K562 (cell line): ENCODE measurements around the gene UBE2M. TPM values are rescaled to one million over a fixed set of nuclear protein-coding genes. Genes with fewer than 3 reads are reported as not detected.

Experiments
- ATF7 ChIP-seq: fragments of 450-650 bp; IDR thresholded peaks from 2 replicates; pipeline ENCODE4 v1.7.1; 2014; ENCODE audit warnings: mild to moderate bottlenecking, moderate library complexity
- CAMTA2 ChIP-seq: fragments of 250-450 bp; sonication (Bioruptor Pico); conservative IDR thresholded peaks from 2 replicates; pipeline ENCODE4 v1.5.1; 2022
- GABPB1 ChIP-seq: sonication (generic); formaldehyde crosslinking; IDR thresholded peaks from 2 replicates; pipeline ENCODE4 v1.8.0; 2022; ENCODE audit warnings: mild to moderate bottlenecking, missing genetic modification reagents
- HNRNPK ChIP-seq: fragments of 200-400 bp; formaldehyde crosslinking; IDR thresholded peaks from one replicate; pipeline ENCODE4 v1.6.1; 2018; ENCODE audit warnings: mild to moderate bottlenecking, low read depth, low read length; ENCODE audit not compliant: poor library complexity, severe bottlenecking
- MEF2A ChIP-seq: IDR thresholded peaks from 2 replicates; pipeline ENCODE4 v1.6.1; 2011; ENCODE audit warnings: low read depth, mild to moderate bottlenecking, low read length, moderate library complexity; ENCODE audit not compliant: control insufficient read depth
- POLR2A ChIP-seq: fragments of 450-650 bp; conservative IDR thresholded peaks from 2 replicates; pipeline ENCODE4 v1.6.1; 2016
- PYGO2 ChIP-seq: fragments of 450-650 bp; IDR thresholded peaks from 2 replicates; pipeline ENCODE4 v1.6.1; 2016; ENCODE audit warnings: mild to moderate bottlenecking, missing genetic modification characterization, moderate library complexity, missing compliant biosample characterization
- SRSF9 ChIP-seq: fragments of 200-400 bp; formaldehyde crosslinking; IDR thresholded peaks from 2 replicates; pipeline ENCODE4 v1.6.1; 2017; ENCODE audit warnings: low read depth, low read length, borderline replicate concordance
- TAF9B ChIP-seq: fragments of 450-650 bp; IDR thresholded peaks from 2 replicates; pipeline ENCODE4 v1.6.1; 2018; ENCODE audit warnings: mild to moderate bottlenecking; ENCODE audit not compliant: partially characterized antibody
- TARDBP ChIP-seq: fragments of 450-650 bp; IDR thresholded peaks from 2 replicates; pipeline ENCODE4 v1.6.1; 2016
- THRAP3 ChIP-seq: fragments of 450-650 bp; IDR thresholded peaks from 2 replicates; pipeline ENCODE4 v1.6.1; 2016; ENCODE audit warnings: mild to moderate bottlenecking, inconsistent platforms, borderline replicate concordance
- YY1 ChIP-seq, 3 experiments: IDR thresholded peaks; 2 replicates each; pipeline ENCODE4 v1.6.1; 2011; ENCODE audit warnings: low read length in 2 of 3, mild to moderate bottlenecking in 2 of 3, moderate library complexity in 2 of 3, borderline replicate concordance in 1 of 3, control low read depth in 1 of 3, low read depth in 1 of 3; ENCODE audit not compliant: insufficient read depth in 3 of 3, insufficient replicate concordance in 2 of 3, control insufficient read depth in 1 of 3, insufficient read length in 1 of 3; ENCODE audit errors: extremely low read depth in 1 of 3
- ZEB2 ChIP-seq: fragments of 450-650 bp; IDR thresholded peaks from 2 replicates; pipeline ENCODE4 v1.6.1; 2016
- ZFP1 ChIP-seq: fragments of 450-650 bp; formaldehyde crosslinking; IDR thresholded peaks from 2 replicates; pipeline ENCODE4 v1.4.0; 2020; ENCODE audit warnings: mild to moderate bottlenecking, mixed read lengths
- ZNF12 ChIP-seq: sonication (generic); formaldehyde crosslinking; IDR thresholded peaks from 2 replicates; pipeline ENCODE4 v1.4.0; 2020; ENCODE audit warnings: mild to moderate bottlenecking, missing genetic modification reagents
- ZNF212 ChIP-seq: fragments of 450-650 bp; formaldehyde crosslinking; IDR thresholded peaks from 2 replicates; pipeline ENCODE4 v1.4.0; 2020; ENCODE audit warnings: mild to moderate bottlenecking
- ZNF384 ChIP-seq: IDR thresholded peaks from 2 replicates; pipeline ENCODE4 v1.6.1; 2012; ENCODE audit warnings: low read depth, low read length, improper control_type of control experiment
- ZNF584 ChIP-seq: fragments of 200-800 bp; sonication (Bioruptor generic); IDR thresholded peaks from 2 replicates; pipeline ENCODE4 v1.6.1; 2016; ENCODE audit warnings: low read depth, mild to moderate bottlenecking, missing genetic modification characterization, missing compliant biosample characterization
- ZNF695 ChIP-seq: fragments of 450-650 bp; formaldehyde crosslinking; IDR thresholded peaks from 2 replicates; pipeline ENCODE4 v1.4.0; 2020; ENCODE audit warnings: mild to moderate bottlenecking, moderate library complexity
- ZNF764 ChIP-seq: fragments of 250-450 bp; sonication (Bioruptor Pico); IDR thresholded peaks from 2 replicates; pipeline ENCODE4 v1.4.0; 2020; ENCODE audit warnings: low read depth, mild to moderate bottlenecking, moderate library complexity
- ZSCAN32 ChIP-seq: fragments of 450-650 bp; formaldehyde crosslinking; IDR thresholded peaks from 2 replicates; pipeline ENCODE4 v1.4.0; 2020; ENCODE audit warnings: mild to moderate bottlenecking, moderate library complexity
- polyA plus RNA-seq, 8 experiments: library from polyadenylated mRNA; depleted of rRNA in 4 of 8; stranded (reverse) in 5 of 8; unstranded in 3 of 8; fragments of >200 nt; fragmentation: Nextera tagmentation in 2 of 8; fragmentation: Illumina TruSeq in 1 of 8; extraction: Ambion mirVana in 2 of 8; extraction: Trizol in 1 of 8; gene quantifications; 2 replicates each; pipeline versions ENCODE4 v1.2.1 to v1.2.3, GENCODE V29; 2011 to 2014; ENCODE audit warnings: inconsistent platforms in 1 of 8, missing spikeins in 1 of 8
- total RNA-seq, 7 experiments: library from RNA; depleted of rRNA in 6 of 7; stranded (reverse); fragments of >200 nt in 6 of 7; fragmentation: Illumina TruSeq in 2 of 7; extraction: Trizol in 2 of 7; gene quantifications; 2 replicates each; pipeline versions ENCODE4 v1.2.1 to v1.2.3, GENCODE V29; 2011 to 2021; ENCODE audit warnings: low replicate concordance in 1 of 7
- TF ChIP-seq, protein P1 (sequence below): fragments of 250-450 bp; sonication (Bioruptor Pico); IDR thresholded peaks from 2 replicates; pipeline ENCODE4 v1.5.0; 2022; ENCODE audit warnings: mild to moderate bottlenecking
- TF ChIP-seq, protein P2 (sequence below): fragments of 250-450 bp; sonication (Bioruptor Pico); IDR thresholded peaks from 2 replicates; pipeline ENCODE4 v1.4.0; 2020; ENCODE audit warnings: mild to moderate bottlenecking, moderate library complexity, borderline replicate concordance

The UBE2M gene
- total and polyA plus RNA-seq, 9 of the 15 experiments (the other 6 are each of a cell fraction or from before 2014, with no cell fraction given): 0.92 to 163 (median 85.7) TPM

DNA sequence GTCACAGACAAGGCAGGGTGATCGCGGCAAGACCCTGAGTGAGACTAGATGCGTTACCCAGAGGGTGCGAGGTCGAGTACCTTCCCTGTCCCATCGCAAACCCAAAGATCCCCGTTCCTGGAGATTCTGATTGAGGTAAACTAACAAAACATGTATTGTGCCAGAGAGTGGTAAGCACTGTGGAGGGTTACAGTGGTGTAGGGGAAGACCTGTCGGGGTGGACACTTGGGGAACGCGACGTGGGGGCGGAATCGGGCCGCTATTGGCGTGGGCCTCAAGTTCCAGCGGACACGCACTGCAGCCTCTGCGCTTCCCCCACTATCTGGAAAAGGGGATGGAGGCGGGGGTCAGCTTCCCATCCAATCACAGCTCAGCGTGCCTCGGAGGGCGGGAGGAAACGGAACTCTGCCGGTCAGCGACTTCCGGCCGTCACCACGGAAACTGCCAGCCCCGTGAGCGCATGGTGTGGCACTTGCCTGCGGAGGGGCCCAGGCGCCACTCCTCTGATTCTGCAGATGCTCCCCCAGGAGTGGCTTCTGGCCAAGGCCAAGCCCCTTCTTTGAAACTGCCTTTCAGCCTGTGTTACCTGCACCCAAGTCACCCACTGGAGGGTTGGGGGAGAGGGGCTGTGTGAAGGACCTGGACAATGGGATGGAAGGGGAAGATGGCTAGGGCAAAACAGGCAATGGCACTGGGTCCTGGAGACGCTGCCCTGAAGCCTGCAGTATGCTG, 1.0 kb upstream of the UBE2M start (continued):
- TF ChIP-seq ATF7 (peak; percentile 15; the same call in 1 of the 2 replicates), SRSF9 (no peak), GABPB1 (peak; percentile 84), ZNF12 (CRISPR knock-in tag) (no peak), ZNF764 (no peak), HNRNPK (no peak), THRAP3 (no peak; the same call in 1 of the 2 replicates), POLR2A (peak; percentile 94), CAMTA2 (CRISPR knock-in tag) (no peak), ZNF584 (CRISPR knock-in tag) (peak; percentile 54), ZNF212 (no peak), TARDBP (peak; percentile 61; the same call in 1 of the 2 replicates), ZSCAN32 (CRISPR knock-in tag) (no peak), MEF2A (no peak), ZNF384 (no peak), TAF9B (peak; percentile 88), ZNF695 (CRISPR knock-in tag) (no peak), PYGO2 (tag) (no peak), ZEB2 (no peak), YY1 (IDR thresholded peaks at IDR 0.05; ENCODE audit: borderline replicate concordance in 1 of 3, control insufficient read depth in 1 of 3, extremely low read depth in 1 of 3, insufficient read depth in 3 of 3, insufficient read length in 1 of 3, insufficient replicate concordance in 2 of 3, low read depth in 1 of 3, low read length in 2 of 3) (peak in 2 of 3 experiments; percentile 40 to 72), ZFP1 (CRISPR knock-in tag) (no peak)
- TF ChIP-seq, protein P1, sequence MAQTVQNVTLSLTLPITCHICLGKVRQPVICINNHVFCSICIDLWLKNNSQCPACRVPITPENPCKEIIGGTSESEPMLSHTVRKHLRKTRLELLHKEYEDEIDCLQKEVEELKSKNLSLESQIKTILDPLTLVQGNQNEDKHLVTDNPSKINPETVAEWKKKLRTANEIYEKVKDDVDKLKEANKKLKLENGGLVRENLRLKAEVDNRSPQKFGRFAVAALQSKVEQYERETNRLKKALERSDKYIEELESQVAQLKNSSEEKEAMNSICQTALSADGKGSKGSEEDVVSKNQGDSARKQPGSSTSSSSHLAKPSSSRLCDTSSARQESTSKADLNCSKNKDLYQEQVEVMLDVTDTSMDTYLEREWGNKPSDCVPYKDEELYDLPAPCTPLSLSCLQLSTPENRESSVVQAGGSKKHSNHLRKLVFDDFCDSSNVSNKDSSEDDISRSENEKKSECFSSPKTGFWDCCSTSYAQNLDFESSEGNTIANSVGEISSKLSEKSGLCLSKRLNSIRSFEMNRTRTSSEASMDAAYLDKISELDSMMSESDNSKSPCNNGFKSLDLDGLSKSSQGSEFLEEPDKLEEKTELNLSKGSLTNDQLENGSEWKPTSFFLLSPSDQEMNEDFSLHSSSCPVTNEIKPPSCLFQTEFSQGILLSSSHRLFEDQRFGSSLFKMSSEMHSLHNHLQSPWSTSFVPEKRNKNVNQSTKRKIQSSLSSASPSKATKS: no peak
- TF ChIP-seq, protein P2, sequence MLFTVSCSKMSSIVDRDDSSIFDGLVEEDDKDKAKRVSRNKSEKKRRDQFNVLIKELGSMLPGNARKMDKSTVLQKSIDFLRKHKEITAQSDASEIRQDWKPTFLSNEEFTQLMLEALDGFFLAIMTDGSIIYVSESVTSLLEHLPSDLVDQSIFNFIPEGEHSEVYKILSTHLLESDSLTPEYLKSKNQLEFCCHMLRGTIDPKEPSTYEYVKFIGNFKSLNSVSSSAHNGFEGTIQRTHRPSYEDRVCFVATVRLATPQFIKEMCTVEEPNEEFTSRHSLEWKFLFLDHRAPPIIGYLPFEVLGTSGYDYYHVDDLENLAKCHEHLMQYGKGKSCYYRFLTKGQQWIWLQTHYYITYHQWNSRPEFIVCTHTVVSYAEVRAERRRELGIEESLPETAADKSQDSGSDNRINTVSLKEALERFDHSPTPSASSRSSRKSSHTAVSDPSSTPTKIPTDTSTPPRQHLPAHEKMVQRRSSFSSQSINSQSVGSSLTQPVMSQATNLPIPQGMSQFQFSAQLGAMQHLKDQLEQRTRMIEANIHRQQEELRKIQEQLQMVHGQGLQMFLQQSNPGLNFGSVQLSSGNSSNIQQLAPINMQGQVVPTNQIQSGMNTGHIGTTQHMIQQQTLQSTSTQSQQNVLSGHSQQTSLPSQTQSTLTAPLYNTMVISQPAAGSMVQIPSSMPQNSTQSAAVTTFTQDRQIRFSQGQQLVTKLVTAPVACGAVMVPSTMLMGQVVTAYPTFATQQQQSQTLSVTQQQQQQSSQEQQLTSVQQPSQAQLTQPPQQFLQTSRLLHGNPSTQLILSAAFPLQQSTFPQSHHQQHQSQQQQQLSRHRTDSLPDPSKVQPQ: no peak
